Kidney tubule cell (primary cell): Measurements from ENCODE around the gene STXBP5.

Source experiments
- DNase-seq: peaks from one replicate; pipeline ENCODE4 v3.0.0-alpha.2; 2018; ENCODE audit warnings: low spot score

STXBP5 gene

GRCh38 chr6:147178355-147178754 lies 25.9 kb upstream of the STXBP5 start:
- DNase-seq, result no peak

GRCh38 chr6:147179809-147180208 lies 24.4 kb upstream of the STXBP5 start:
- no peak for DNase-seq

- DNase-seq, result no peak
Measured at GRCh38 chr6:147180926-147181325, 23.3 kb upstream of the STXBP5 start.

- DNase-seq, result no peak
Measured at GRCh38 chr6:147184379-147184778, 19.8 kb upstream of the STXBP5 start.

GRCh38 chr6:147185216-147185615 lies 19.0 kb upstream of the STXBP5 start:
- no peak for DNase-seq

- DNase-seq, result no peak
Measured at GRCh38 chr6:147190556-147190955, 13.7 kb upstream of the STXBP5 start.

- no peak for DNase-seq
Measured at GRCh38 chr6:147192278-147192911, 11.8 kb upstream of the STXBP5 start.

GRCh38 chr6:147194652-147195411 lies 9.4 kb upstream of the STXBP5 start:
- DNase-seq, result peak; percentile 27

- DNase-seq, result no peak
Measured at GRCh38 chr6:147195510-147195909, 8.7 kb upstream of the STXBP5 start.

GRCh38 chr6:147195987-147196386 lies 8.2 kb upstream of the STXBP5 start:
- DNase-seq, result no peak

- DNase-seq, result no peak
Measured at GRCh38 chr6:147200711-147201110, 3.5 kb upstream of the STXBP5 start.

GRCh38 chr6:147201885-147202515 lies 2.2 kb upstream of the STXBP5 start:
- peak; percentile 69 for DNase-seq

GRCh38 chr6:147202516-147203310 lies 1.5 kb upstream of the STXBP5 start:
- DNase-seq, result peak; percentile 97

GRCh38 chr6:147203311-147204059 lies 732 bp upstream of the STXBP5 start:
- DNase-seq, result peak; percentile 84

- DNase-seq, result peak; percentile 17
Measured at GRCh38 chr6:147204843-147205311, 660 bp downstream of the STXBP5 start.

- peak; percentile 10 for DNase-seq
Measured at GRCh38 chr6:147205690-147206600, 1.7 kb downstream of the STXBP5 start.

GRCh38 chr6:147207351-147207750 lies 3.1 kb downstream of the STXBP5 start:
- DNase-seq, result no peak

- no peak for DNase-seq
Measured at GRCh38 chr6:147207837-147208754, 3.9 kb downstream of the STXBP5 start.

GRCh38 chr6:147209762-147210449 lies 5.7 kb downstream of the STXBP5 start:
- no peak for DNase-seq
